ENCODE measurements around the gene SAG.

Gene SAG

DNA sequence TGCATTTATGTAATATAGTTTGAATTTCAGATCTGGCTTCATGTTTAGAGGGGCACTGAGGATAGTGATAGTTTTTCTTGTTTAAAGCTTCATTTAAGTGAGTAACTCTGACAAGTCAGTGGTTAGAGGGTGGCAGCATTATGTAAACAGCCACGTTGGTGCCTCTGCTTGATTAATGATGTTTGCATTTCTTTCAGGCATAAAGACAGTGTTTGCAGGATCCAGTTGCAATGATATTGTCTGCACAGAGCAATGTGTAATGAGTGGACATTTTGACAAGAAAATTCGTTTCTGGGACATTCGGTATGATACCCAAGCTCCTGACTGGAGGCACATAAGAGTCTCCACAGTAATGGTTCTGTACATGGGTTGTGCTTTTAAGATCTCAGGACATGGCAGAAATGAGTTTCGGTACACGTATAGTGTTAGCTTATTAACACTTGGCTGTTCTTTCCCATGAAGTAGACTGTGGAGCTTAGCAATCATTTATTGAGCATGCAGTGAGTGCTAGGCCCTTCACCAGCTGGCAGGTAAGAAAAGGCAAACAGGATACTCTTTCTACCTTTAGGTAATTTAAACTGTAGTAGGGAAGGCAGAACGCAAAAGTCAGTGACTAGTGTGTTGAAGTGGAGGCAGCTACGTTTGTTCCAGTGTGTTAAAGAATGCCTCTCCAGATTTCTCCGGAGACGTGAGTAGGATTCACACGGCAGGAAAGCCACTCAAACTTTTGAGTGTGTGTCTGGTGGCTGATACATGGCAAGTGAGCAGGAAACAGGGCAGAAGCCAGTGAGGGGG, 17.4 kb upstream of the SAG start:
- DNase-seq: no peak

- DNase-seq: no peak
Observed at GRCh38 chr2:233295891-233296290, 11.7 kb upstream of the SAG start.

DNA sequence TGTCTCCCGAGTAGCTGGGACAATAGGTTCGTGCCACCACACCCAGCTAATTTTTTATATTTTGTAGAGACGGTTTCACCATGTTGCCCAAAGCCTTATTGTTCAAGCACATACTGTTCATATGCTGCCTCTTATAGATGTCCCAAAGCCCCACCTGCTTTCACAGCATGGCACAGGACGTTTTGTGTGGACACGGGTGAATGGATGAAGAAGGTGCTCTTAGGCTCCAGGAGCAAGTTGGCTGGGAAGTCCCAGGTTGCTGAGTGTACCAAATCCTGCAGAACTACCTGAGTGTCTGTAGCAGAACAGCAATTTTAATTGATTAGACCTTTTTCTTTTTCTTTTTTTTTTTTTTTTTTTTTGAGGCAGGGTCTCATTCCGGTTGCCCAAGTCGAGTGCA, 10.5 kb upstream of the SAG start:
- no peak for DNase-seq

- DNase-seq: no peak
Observed at GRCh38 chr2:233300401-233300800, 7.2 kb upstream of the SAG start.

- no peak for DNase-seq
Observed at GRCh38 chr2:233301248-233301647, 6.4 kb upstream of the SAG start.

DNA sequence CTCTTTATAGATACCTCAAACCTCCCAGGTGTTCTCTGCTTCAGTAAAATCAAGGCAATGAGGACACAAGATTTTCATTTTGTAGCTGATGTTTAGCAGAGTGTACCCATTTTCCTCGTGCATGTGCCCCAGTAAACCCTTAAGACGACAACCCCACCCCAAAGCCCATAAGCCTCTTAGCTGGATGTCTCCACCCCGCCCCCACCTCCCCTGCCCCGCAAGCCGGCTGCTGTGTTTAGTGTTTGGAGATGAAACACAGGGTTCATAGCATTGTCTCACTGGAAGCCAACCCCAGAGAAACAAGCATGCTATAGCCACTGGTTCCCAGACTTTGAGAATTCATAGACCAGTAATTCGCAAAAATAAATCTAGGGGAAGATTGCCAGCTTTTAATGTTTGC, 5.8 kb upstream of the SAG start:
- DNase-seq: no peak

DNA sequence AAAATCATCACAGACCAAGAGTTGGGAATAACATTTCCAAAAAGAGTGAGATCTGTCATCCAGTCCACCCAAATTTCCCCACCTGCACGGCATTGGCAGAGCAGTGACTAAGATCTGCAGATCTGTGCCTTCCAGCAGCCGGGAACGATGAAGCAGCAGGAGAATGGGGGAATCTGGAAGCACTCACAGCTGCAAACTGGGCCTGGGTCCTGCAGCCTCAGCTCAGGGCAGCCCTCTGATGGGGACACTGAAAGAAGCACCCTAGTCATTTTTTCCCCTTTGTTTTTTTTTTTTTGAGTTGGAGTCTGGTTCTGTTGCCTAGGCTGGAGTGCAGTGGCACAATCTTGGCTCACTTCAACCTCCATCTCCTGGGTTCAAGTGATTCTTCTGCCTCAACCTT, 4.4 kb upstream of the SAG start:
- DNase-seq: no peak

DNA sequence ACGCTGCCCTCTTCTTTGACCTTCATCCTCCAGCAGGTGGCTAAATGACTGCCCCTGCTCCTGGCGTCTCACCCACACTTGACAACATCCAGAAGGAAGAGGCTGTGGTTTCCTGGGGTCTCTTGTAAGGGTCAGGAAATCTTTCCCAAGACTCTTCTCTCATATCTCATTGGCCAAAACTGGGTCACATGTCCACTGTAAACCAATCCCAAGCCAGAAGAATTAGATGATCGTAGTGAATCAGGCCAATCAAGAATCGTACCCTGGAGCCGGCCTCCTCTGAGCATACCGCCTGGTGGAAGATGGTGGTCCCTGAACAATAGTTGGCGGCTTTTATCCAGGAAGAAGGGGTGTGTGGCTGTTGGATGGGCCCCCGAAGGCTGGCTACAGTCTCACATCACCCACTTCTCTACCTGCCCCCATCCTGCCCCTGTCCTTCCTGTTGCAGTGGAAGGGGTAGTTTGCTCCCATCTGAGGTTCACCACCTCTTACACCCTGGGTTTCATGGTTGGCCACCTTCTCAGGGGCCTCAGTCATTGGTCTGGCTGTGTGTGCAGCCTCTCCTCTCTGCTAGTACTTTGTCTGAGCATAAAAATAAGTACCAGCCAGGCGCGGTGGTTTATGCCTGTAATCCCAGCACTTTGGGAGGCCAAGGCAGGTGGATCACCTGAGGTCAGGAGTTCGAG, 3.8 kb downstream of the SAG start:
- DNase-seq: no peak

GRCh38 chr2:233312874-233313273, 5.3 kb downstream of the SAG start:
- no peak for DNase-seq

- no peak for DNase-seq
Observed at GRCh38 chr2:233314180-233314925, 6.7 kb downstream of the SAG start.

DNA sequence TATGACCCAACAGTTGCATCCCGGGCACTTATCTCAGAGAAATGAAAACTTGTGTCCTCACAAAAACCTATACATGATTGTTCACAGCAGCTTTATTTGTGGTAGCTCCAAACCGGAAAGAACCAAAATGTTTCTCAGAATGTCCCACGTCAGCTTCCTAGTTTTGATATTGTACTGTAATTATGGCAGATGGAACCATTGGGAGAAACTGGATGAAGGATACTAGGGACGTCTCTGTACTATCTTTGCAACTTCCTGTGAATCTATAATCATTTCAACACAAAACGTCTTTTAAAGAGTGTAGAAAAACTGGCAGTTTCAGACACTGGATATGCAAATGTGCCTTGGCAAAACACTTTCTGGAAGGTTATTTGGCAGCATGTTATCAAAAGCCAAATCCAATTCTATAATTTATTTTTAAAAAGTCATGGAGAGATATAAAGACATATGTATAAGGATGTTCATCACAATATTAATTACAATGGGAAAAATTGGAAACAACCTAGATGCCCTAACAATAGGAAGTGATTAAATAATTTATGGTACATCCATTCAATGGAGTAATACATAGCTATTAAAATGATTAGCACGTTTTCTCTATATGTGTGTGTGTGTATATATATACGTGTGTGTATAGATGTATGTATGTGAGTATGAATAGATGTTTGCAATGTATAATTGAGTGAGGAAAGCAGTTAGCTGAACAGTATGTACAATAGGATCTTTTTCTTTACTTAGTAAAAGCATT, 9.8 kb downstream of the SAG start:
- no peak for DNase-seq

DNA sequence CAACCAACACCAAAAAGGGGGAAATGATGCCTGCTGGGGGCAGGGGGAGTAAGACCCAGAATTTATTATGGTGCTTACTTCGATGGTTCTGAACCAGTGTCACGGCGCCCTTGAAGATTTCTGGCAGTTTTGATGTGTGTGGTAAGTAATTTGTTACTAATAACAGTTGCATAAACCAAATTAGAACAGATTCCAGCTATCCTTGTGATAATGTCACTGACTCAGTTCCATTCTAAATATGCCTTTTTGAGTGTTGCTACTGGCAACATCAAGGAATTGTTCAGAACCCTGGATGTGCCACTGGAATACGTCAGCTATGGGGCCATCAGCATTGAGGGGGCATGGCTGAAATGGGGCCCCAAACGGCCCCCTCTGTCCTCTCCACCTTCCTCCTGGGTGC, 11.6 kb downstream of the SAG start:
- no peak for DNase-seq

DNA sequence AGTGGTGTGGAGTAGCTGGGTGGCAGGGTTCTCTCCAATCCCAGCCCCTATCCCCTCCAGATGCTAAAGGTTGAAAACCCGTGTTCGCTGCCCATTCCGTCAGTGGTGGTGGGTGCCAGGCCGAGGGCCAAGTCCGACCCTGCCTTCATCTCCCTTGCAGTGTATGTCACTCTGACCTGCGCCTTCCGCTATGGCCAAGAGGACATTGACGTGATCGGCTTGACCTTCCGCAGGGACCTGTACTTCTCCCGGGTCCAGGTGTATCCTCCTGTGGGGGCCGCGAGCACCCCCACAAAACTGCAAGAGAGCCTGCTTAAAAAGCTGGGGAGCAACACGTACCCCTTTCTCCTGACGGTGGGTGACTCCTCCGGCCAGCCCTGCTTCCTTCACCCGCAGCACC, 12.9 kb downstream of the SAG start:
- no peak for DNase-seq

- no peak for DNase-seq
Observed at GRCh38 chr2:233321166-233321565, 13.6 kb downstream of the SAG start.

- DNase-seq: no peak
Observed at GRCh38 chr2:233323851-233324250, 16.2 kb downstream of the SAG start.

DNA sequence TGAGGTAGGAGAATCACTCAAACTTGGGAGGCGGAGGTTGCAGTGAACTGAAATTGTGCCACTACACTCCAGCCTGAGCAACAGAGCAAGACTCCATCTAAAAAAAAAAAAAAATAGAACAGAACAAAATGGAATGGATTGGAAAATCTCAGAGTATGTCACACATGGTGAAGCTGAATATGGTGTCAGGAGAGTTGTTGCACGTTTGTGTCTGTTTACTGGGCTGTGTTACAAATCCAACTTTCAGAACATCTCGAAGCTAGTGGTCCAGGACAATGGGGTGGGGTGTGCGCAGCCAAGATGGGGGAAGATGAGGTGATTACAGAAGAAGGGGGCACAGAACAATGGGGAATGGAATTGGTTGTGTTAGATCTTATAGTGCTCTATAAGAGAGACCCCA, 17.6 kb downstream of the SAG start:
- DNase-seq: no peak

DNA sequence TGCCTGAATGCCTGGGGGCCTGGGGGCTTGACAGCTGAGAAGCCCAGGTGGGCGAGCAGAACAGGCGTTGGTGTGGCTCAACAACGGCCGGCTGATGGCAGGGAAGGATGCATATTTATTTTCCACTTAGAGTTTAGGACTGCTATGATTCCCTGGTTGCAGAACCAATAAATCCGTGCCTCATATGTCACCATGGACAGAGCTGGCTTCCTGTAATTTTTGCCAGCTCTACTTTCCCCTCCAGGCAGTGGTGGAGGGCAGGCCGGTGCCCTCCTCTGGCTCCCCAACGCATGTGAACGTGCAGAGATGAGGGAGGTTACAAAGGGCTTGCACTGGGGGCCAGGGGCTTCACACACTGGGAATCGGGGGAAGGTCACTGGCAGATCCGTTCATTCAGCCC, 18.2 kb downstream of the SAG start:
- no peak for DNase-seq

DNA sequence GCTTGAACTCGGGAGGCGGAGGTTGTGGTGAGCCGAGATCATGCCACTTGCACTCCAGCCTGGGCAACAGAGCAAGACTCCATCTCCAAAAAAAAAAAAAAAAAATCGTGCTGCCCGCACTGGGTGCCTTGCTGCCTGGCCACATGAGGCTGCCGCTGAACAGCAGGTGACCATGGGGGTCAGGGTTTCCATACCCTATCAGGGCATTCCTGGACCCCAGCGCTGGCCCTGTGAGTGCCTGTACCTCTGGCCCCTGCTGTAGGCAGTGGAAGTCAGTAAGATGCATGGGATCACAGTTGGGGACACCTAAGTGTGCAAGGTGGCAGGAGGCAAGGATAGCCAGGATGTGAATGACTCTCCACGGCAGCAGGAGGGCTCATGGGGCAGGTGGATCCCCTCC, 18.9 kb downstream of the SAG start:
- no peak for DNase-seq

DNA sequence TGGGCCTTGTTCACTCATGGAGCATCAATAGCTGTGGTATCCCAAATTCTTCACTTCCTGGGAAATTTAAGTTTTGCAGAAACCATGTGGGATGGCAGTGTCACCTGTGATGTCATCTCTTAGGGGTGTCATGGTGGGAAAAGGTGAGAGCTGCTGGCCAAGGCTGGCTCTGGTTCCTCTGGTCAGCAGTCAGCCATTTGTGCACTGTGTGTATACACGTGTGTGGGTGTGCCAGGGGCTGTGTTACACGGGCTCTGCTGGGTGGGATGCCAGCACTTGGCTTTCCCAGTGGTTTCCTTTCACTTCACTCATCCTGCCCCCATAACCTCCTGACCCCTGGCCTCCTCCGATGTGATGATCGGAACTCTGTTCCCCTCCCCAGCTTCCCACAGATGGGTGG, 21.3 kb downstream of the SAG start:
- no peak for DNase-seq

DNA sequence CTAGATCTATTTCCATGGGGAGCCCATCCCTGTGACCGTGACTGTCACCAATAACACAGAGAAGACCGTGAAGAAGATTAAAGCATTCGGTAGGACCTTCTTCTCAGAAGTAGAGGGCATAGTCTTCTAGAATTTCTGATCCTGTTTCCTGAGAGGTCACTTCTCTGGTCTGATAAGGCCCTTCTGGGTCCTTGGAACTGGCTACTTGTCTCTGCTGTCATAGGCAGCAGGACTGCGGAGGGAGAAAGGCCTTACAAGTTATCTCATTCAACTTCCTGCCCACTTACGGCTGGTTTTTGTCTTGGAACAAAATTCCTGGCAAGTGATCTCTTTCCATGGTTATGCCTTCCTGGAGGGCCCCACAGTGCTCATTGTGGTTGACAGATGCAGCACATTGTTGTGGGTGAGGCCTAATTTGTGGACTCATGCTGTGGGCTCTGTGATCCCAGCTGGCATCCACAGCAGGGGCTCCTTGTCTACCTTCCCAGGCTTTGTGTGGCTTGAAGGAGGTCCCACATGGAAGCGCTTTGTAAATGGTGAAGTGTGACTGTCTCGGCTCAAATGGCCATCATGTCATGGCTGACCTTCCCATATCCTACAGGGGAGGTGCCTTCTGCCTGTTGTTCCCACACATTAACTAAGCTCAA, 22.0 kb downstream of the SAG start:
- DNase-seq: no peak

GRCh38 chr2:233331536-233331935, 23.9 kb downstream of the SAG start:
- DNase-seq: peak; percentile 71

GRCh38 chr2:233332125-233332524, 24.5 kb downstream of the SAG start:
- DNase-seq: no peak

- no peak for DNase-seq
Observed at GRCh38 chr2:233334915-233335314, 27.3 kb downstream of the SAG start.
